Panc1 (cell line): Measurements from ENCODE around the gene ASPN. TPM values are rescaled to one million over a fixed set of nuclear protein-coding genes. Genes with fewer than 3 reads are reported as not detected.

ENCODE experiments used
- ATAC-seq: fragments of 200-7000 bp; cut with Tn5 transposase; 2 replicates; pipeline ENCODE4 v1.9.1; 2020; ENCODE audit warnings: mild to moderate bottlenecking, moderate library complexity
- BruUV-seq: library from RNA; stranded (reverse); fragments of 400-500 nt; replicated peaks from 2 replicates; lab custom pipeline; 2021; lab: Mats Ljungman, UMichigan
- CTCF ChIA-PET: fragments of 300-600 bp; sonication (Branson Sonifier 250); formaldehyde crosslinking; loops from one replicate; lab custom pipeline; 2022; ENCODE audit warnings: antibody characterized with exemption; lab: Charles Lee
- POLR2A ChIA-PET: fragments of 300-600 bp; sonication (Branson Sonifier 250); formaldehyde crosslinking; loops from one replicate; lab custom pipeline; 2022; ENCODE audit warnings: antibody characterized with exemption; lab: Charles Lee
- DNase-seq: peaks from one replicate; pipeline ENCODE4 v3.0.0-alpha.2; 2010; ENCODE audit warnings: low read depth, low spot score
- H3K27ac ChIP-seq: 2 replicates; pipeline ENCODE4 v1.5.1; 2011; ENCODE audit warnings: mild to moderate bottlenecking, low read length, inconsistent platforms
- H3K27me3 ChIP-seq: fragments of 200-500 bp; sonication (Bioruptor generic); 2 replicates; pipeline ENCODE4 v1.6.0; 2014; ENCODE audit warnings: low read length, inconsistent platforms; ENCODE audit not compliant: control insufficient read depth, insufficient read depth
- H3K36me3 ChIP-seq: fragments of 200-500 bp; sonication (Bioruptor generic); 2 replicates; pipeline ENCODE4 v1.5.1; 2014; ENCODE audit warnings: inconsistent platforms, mild to moderate bottlenecking, low read length, moderate library complexity; ENCODE audit not compliant: control insufficient read depth, insufficient read depth
- H3K4me1 ChIP-seq: 2 replicates; pipeline ENCODE4 v1.5.1; 2011; ENCODE audit warnings: inconsistent platforms, mild to moderate bottlenecking, low read length, moderate library complexity; ENCODE audit not compliant: control insufficient read depth, insufficient read depth
- H3K4me3 ChIP-seq, 2 experiments: 2 replicates each; pipeline ENCODE4 v1.5.1; 2011 to 2012; ENCODE audit warnings: low read depth in 2 of 2, low read length in 2 of 2, mild to moderate bottlenecking in 2 of 2, inconsistent platforms in 1 of 2, moderate library complexity in 1 of 2
- H3K9me3 ChIP-seq: fragments of 200-500 bp; sonication (Bioruptor generic); 2 replicates; pipeline ENCODE4 v1.5.1; 2014; ENCODE audit warnings: low read depth, mild to moderate bottlenecking, inconsistent platforms, low read length, moderate library complexity; ENCODE audit not compliant: control insufficient read depth, insufficient read depth
- CTCF ChIP-seq: fragments of 450-650 bp; IDR thresholded peaks from 2 replicates; pipeline ENCODE4 v1.5.1; 2017; ENCODE audit warnings: mild to moderate bottlenecking
- POLR2AphosphoS5 ChIP-seq: IDR thresholded peaks from 2 replicates; pipeline ENCODE4 v1.6.1; 2012; ENCODE audit warnings: mild to moderate bottlenecking, low read depth, low read length, moderate library complexity
- REST ChIP-seq, 2 experiments: IDR thresholded peaks; 2 replicates each; pipeline ENCODE4 v1.6.1; 2011 to 2012; ENCODE audit warnings: low read depth in 2 of 2, control low read depth in 1 of 2, low read length in 1 of 2, mild to moderate bottlenecking in 1 of 2, moderate library complexity in 1 of 2; ENCODE audit not compliant: insufficient read depth in 1 of 2
- SIN3A ChIP-seq: IDR thresholded peaks from 2 replicates; pipeline ENCODE4 v1.6.1; 2012; ENCODE audit warnings: low read depth, mild to moderate bottlenecking, low read length, moderate library complexity, borderline replicate concordance; ENCODE audit not compliant: insufficient read depth
- TCF7L2 ChIP-seq: IDR thresholded peaks from 2 replicates; pipeline ENCODE4 v1.6.1; 2011; ENCODE audit warnings: mild to moderate bottlenecking, low read depth, low read length, inconsistent platforms
- in situ Hi-C: cut with HindIII; loops from 2 replicates; pipeline ENCODE4 v1.10.0; 2016; ENCODE audit warnings: low sequenced_read_pairs, low pct_unique_long_range_greater_than_20kb
- intact Hi-C: fragments of 100-400 bp; cut with micrococcal nuclease; formaldehyde crosslinking; loops from one replicate; pipeline ENCODE4 v1.10.0; 2022; ENCODE audit not compliant: unreplicated experiment
- total RNA-seq: library from RNA; stranded (reverse); gene quantifications from one replicate; pipeline ENCODE4 v1.2.1, GENCODE V29; 2021; ENCODE audit not compliant: unreplicated experiment

Gene ASPN
- total RNA-seq, 1 experiment from 2014 or later: not detected

- no peaks in the 10 kb centered on the region for H3K36me3 ChIP-seq
- no TSS peak for BruUV-seq
- ChIA-PET POLR2A (no interaction called here), CTCF (no interaction called here)
- no peak for ATAC-seq
- H3K9me3 ChIP-seq: no peaks in the 10 kb centered on the region
- no peak overlapping the region for H3K27ac ChIP-seq
- no peaks in the 10 kb centered on the region for H3K4me1 ChIP-seq
- no peak for DNase-seq
- H3K27me3 ChIP-seq: no peaks in the 10 kb centered on the region
- TF ChIP-seq POLR2AphosphoS5 (no peak), TCF7L2 (no peak), SIN3A (no peak), REST (IDR thresholded peaks at IDR 0.05; ENCODE audit: insufficient read depth in 1 of 2, low read depth in 2 of 2, low read length in 1 of 2) (no peak), CTCF (no peak)
- in situ Hi-C loops: no loop called here
- intact Hi-C loops: loop anchor here (10.0 kb wide), 1 partner anchor 120 kb away; the partner anchor contains the start of genes CENPP and NOL8
- no peak overlapping the region for H3K4me3 ChIP-seq
These were observed 37.5 kb downstream of the ASPN start for GRCh38 chr9:92444841-92445240.

GRCh38 chr9:92440751-92441046 is 41.6 kb downstream of the ASPN start:
- ATAC-seq (no peak), DNase-seq (no peak)
- Histone ChIP-seq H3K27me3 (no peaks in the 10 kb centered on the region), H3K36me3 (no peaks in the 10 kb centered on the region), H3K27ac (no peak overlapping the region), H3K4me3 (no peak overlapping the region), H3K4me1 (no peaks in the 10 kb centered on the region), H3K9me3 (no peaks in the 10 kb centered on the region)
- in situ Hi-C loops: no loop called here
- BruUV-seq: no TSS peak
- CTCF ChIA-PET: no interaction called here
- intact Hi-C loops: loop anchor here (10.0 kb wide), 1 partner anchor 116 kb away; the partner anchor contains the start of genes CENPP and NOL8
- TF ChIP-seq POLR2AphosphoS5: no peak
- TF ChIP-seq REST (IDR thresholded peaks at IDR 0.05; ENCODE audit: insufficient read depth in 1 of 2, low read depth in 2 of 2, low read length in 1 of 2): no peak
- TF ChIP-seq TCF7L2: no peak
- POLR2A ChIA-PET: no interaction called here
